Epithelial cell of esophagus (primary cell): ENCODE measurements around the gene TLR9.

ENCODE experiments used
- DNase-seq: peaks from one replicate; pipeline ENCODE4 v3.0.0; 2010; ENCODE audit warnings: low read depth
- H3K4me3 ChIP-seq: 2 replicates; pipeline ENCODE4 v1.5.1; 2011; ENCODE audit warnings: mild to moderate bottlenecking, low read length, control low read depth
- CTCF ChIP-seq: IDR thresholded peaks from 2 replicates; pipeline ENCODE4 v1.5.1; 2011; ENCODE audit warnings: low read depth, mild to moderate bottlenecking, low read length, control low read depth, inconsistent platforms; ENCODE audit not compliant: insufficient read depth; ENCODE audit errors: missing control alignments

The TLR9 gene

GRCh38 chr3:52205727-52206372, 19.6 kb downstream of the TLR9 start:
- no peak overlapping the region for H3K4me3 ChIP-seq
- TF ChIP-seq CTCF, result no peak
- DNase-seq, result peak; percentile 81

- no peak overlapping the region for H3K4me3 ChIP-seq
- no peak for TF ChIP-seq CTCF
- DNase-seq, result peak; percentile 97
These were observed 20.9 kb downstream of the TLR9 start for GRCh38 chr3:52204337-52205073.

- TF ChIP-seq CTCF, result no peak
- no peak overlapping the region for H3K4me3 ChIP-seq
- no peak for DNase-seq
These were observed 21.7 kb downstream of the TLR9 start for GRCh38 chr3:52203701-52204100.

- no peak for DNase-seq
- H3K4me3 ChIP-seq, result no peak overlapping the region
- no peak for TF ChIP-seq CTCF
These were observed 22.9 kb downstream of the TLR9 start for GRCh38 chr3:52202384-52203077.

GRCh38 chr3:52200981-52201679, 24.3 kb downstream of the TLR9 start:
- peak; percentile 32 for DNase-seq
- no peak overlapping the region for H3K4me3 ChIP-seq
- TF ChIP-seq CTCF, result no peak

- no peak for DNase-seq
- peak overlapping the region; percentile 80 for H3K4me3 ChIP-seq
- no peak for TF ChIP-seq CTCF
These were observed 26.5 kb downstream of the TLR9 start for GRCh38 chr3:52198643-52199608.
